NT2/D1 (cell line): Measurements from ENCODE around the gene GARIN5B.
"Not testable (repeated sequence)": the region's sequence is repeated elsewhere in the genome, so short reads cannot be mapped to it uniquely, and the experiment has no call there.

ENCODE experiments used
- SUZ12 ChIP-seq: IDR thresholded peaks from 2 replicates; pipeline ENCODE4 v1.6.1; 2011; ENCODE audit not compliant: insufficient read length, insufficient read depth; ENCODE audit errors: extremely low read depth
- YY1 ChIP-seq: IDR thresholded peaks from 2 replicates; pipeline ENCODE4 v1.6.1; 2011; ENCODE audit not compliant: insufficient read length, insufficient read depth
- ZNF274 ChIP-seq: IDR thresholded peaks from 2 replicates; pipeline ENCODE4 v1.6.1; 2011; ENCODE audit warnings: mild to moderate bottlenecking, low read depth, low read length

GRCh38 chr19:55409179-55409578, 46.1 kb upstream of the GARIN5B start:
- not testable (repeated sequence) for TF ChIP-seq YY1, SUZ12, ZNF274
